GM18508 (cell line): ENCODE measurements around the gene NQO2.
"Not testable (repeated sequence)": the region's sequence is repeated elsewhere in the genome, so short reads cannot be mapped to it uniquely, and the experiment has no call there.

Experiments used
- ATAC-seq: cut with Tn5 transposase; IDR thresholded peaks from one replicate; pipeline ENCODE4 v1.9.1; 2021; ENCODE audit warnings: moderate number of reproducible peaks; ENCODE audit not compliant: insufficient read depth, unreplicated experiment

The NQO2 gene

DNA sequence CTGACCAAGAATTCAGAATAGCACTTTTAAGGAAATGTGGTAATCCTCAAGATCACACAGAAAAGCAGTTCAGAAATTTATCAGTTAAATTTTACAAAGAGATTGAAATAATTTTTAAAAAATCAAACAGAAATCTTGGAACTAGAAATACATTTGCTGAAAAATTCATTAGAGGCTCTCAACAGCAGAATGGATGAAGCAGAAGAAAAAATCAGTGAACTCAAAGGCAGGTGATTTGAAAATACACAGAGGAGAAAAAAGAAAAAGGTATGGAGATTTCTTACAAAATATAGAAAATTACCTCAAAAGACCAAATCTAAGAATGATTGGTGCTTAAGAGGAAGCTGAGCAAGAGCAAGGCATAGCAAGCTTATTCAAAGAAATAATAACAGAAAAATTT, 11.5 kb downstream of the NQO2 start:
- no peak for ATAC-seq

DNA sequence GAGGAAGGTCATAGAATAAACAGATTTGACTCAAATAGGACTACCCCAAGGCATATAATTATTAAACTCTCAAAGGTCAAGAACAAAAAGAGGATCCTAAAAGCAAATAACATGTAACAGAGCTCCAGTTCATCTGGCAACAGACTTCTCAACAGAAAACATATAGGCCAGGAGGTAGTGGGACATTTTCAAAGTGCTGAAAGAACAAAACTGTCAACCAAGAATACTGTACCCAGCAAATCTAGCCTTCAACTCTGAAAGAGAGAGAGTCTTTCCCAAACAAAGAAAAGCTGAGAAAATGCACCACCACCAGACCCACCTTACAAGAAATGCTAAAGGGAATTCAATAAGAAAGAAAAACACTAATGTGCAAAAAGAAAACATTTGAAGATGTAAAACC, 11.9 kb downstream of the NQO2 start:
- ATAC-seq = no peak

GRCh38 chr6:3013486-3013885, 13.8 kb downstream of the NQO2 start:
- ATAC-seq = no peak

DNA sequence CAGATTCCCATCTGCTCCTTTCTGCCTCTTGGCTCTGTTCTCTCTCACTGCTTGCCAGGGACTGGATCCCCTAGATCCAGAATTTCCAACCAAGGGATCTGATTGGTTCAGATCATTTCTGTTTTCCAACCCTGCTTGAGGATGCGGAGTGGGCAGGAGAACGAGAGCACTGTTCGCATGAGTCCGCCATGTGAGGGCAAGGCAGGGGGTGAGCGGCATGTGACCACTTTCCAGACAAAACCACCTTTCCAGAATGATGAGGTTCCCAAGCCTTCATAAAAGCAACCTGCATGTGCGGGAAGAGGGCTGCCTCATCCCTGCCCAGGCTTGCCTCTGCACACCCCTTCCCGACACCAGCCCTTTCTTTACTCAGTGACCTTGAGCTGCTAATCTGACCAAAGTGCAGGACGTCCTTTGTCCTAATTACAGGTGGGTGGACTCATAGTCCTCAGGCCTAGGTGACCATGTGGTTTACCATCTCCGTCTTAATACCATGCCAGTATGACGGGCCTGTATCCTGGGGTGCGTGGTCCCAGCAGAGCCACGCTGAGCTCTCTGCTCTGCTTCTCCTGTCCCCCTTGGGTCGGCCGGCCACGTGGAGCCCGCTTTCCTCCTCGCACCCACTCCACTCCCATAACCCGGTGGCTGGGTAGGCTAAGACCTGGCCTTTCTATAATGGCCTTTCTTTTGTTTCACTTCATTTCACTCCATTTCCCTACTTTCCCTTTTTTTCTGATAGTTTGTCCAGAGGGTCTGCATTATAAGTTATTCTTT, 14.4 kb downstream of the NQO2 start:
- ATAC-seq = no peak

DNA sequence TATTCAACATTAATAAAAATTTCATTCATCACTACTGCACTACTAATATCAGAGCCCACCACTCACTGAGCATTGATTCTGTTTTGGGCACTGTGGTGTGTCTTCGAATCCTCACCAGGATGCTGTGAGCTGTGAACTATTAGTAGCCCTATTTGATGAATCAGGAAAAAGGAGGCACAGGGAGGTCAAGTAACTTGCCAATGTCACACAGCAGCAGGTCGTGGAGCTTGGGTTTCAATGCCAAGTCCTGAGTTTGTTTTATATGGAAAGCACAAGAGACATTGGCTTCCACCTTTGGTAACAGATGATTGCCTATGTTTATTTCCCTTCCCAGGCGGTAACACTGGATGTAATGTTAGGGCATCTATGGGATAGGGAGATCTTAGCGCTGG, 15.0 kb downstream of the NQO2 start:
- ATAC-seq = no peak

GRCh38 chr6:3015144-3015543, 15.4 kb downstream of the NQO2 start:
- ATAC-seq = no peak

DNA sequence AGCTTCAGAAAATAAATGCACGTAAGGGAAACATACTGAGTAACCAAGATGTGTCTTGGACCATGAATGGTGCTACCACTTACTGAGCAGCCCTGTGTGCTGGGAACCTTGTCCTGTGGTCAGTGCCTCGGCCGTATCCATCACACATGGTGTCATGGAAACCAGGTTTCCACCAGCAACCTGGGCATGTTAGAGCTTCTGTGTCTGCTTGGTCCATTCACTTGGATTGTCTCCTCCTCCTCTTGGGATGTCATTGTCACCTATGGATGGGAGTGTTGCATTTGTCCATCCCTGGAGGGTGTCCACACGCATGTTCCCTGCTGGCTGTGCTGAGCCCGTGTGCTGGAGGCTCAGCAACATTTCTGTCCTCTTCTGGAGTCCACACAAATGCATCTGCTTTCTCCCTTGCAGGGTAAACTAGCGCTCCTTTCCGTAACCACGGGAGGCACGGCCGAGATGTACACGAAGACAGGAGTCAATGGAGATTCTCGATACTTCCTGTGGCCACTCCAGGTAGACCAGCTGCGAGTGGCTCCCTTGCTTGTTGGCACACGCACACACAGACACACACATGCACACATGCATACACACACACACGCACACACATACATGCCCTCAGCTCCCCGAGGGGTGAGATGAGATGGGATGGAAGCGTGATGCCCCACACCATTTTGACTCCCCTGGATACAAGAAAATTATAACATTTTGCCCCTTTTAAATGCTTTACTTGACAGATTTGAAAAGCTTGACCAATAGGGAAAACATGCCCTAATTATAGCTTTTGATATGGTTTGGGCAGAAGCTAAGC, 17.0 kb downstream of the NQO2 start:
- no peak for ATAC-seq

DNA sequence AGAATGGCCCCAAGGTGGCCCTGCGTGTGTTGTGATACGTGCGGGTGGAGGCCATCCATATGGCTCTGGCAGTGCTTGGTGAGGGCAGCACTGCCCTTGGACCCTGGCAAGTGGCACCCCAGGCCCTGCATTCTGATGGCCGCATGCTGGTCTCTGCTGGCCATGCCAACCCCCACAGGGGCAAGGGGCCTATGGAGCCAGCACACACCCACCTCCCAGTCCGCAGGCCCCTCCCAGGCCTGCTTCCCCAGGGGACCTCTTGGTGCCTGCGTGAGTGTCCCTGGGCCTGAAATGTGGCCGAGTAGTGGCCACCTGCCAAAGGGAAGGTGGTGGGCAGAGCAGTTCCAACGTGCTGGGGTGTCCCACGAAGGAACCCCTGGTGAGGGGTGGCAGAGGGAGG, 17.6 kb downstream of the NQO2 start:
- no peak for ATAC-seq

DNA sequence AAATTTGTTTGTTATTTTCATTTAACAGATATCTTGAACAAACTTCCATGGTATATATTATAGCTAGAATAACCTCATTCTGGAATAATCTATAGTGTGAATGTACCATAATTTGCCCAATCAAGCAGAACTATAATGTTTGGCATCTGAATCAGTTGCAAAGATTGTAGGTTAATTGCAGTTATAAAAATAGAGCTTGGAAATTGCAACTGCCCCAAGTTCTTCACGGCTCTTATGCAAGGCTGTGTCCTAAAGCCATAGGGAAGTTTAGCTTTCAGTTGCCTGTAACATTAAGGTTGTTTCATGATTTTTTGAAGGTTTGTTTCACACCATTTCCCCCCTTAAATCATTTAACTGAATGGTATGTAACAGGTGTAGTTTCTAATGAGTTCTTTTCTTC, 19.4 kb downstream of the NQO2 start:
- ATAC-seq = no peak

DNA sequence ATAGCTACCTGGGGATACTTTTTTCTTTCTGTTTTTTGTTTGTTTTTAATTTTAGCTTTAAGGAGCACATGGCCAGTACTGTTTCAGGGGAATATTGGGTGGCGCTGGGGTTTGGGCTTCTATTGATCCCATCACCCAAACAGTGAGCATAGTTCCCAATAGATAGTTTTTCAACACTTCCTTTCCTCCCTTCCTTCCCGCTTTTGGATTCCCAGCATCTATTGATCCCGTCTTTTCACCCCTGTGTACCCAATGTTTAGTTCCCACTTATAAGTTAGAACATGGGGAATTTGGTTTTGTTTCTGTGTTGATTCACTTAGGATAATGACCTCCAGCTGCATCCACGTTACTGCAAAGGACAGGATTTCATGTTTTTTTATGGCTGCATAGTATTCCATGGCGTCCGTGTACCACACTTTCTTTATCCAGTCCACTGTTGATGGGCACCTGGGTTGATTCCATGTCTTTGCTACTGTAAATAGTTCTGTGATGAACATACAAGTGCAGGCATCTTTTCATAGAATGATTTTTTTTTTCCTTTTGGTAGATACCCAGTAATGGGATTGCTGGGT, 20.1 kb downstream of the NQO2 start:
- no peak for ATAC-seq

- ATAC-seq = not testable (repeated sequence)
Observed at GRCh38 chr6:3020976-3021598, 21.4 kb downstream of the NQO2 start.

DNA sequence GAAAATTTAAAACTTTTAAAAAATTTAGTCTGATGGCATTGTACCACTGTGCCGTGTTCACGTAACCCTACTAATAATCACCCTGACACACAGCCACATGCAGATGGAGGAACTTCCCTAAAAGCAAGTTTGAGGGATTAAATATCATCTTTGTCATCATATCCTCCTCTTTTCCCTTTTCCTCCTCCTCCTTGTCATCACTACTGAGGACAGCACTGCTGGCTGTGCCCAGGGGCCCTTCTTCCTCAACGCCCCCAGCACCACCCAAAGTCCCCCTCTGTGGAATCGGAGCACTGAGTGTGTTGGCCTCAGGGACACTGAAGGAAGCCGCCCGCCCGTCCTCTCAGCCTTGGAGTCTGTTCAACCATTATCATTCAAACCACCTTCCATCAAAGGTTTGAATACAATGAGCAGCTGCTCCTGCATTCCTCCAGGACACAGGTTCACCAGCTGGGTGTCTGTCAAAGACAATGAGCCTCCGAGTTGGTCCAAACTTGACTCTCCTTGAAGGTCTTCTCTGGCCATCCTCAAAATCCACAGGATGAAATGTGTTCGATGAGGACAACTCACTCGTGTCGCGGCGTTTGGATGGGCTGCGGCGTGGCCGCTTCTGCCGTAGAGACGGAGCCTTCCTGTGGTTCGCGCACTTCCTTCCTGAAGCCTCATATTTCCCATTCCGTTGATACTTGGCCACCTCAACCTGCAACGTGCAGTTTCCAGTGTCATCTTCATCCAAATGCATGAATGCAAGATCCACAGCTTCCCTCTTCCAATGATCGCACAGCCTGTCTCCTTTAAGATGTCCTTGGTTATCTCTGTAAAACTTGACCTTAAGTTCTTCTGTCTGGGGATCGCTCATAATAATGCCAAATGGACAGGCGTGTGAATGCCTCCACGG, 23.3 kb downstream of the NQO2 start:
- ATAC-seq = no peak

DNA sequence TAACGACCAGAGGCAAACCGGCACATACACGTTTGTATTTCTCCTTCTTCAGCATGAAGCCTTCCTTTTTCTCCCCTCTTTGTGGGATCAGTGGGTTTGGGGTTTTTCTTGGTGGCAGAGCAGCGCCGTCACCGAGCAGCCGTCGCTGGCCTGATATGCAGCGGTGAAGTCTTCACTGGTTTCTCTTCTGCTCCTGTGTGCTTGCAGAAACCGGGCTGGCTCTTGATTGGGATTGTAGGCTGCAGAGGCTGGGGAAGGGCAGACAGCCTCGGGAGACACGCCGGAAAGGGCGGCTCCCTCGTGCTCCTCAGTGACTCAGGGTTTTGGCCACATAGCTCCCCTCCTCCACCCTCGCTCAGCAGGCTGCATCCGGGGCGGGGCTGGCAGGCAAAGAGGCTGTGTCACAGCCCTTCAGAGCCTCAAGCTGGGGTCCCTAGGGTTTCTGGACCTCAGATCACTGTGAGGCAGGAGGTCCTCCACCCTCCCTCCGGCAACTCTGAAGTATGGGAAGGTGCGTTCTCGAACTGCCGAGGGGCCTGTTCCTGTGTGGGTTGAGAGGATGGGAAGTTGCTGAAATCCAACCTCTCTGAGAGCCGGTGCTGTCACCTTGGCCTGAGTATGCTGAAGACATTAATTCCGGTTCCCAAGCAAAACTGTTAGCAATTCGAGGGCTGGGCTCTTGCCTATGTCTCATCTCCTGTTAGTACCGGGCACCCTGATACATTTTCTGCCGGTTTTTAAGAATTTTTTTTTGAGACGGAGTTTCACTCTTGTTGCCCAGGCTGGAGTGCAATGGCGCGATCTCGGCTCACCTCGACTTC, 24.2 kb downstream of the NQO2 start:
- peak; percentile 58 for ATAC-seq

DNA sequence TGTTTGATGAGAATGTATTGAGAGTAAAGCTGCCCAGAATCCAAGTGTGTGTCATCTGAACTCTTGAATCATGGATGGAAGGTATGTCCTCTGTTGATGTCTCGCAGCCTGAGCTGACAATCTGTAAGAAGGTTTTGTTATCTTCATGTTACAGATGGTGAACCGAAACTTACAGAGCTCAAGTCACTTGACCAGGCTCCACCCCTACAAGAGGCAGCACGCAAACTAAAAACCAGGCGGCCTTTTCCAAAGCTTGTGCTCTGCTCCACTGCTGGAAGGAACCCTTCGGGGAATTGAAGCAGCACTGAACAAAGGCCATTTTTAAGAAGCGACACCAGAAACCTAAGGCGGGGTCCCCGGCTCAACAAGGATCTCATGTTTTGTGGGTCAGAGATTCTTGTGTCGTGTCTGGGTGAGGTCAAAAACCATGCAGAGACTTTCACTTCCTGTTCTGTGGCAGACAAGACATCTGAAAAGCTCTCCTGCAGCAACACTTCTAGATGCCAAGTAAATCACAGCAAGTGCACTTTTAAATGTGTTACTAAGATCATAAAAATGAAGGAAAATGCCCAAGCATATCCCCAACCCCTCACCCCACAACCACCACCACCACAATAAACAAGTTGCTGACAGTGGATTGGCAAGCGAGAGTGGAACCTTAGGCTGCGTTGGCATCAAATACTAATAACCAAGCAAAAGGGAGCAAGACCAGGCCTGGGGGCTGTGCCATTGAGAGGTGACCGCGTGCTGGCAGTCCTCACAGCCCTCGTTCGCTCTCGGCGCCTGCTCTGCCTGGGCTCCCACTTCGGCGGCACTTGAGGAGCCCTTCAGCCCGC, 27.3 kb downstream of the NQO2 start:
- peak; percentile 45 for ATAC-seq

DNA sequence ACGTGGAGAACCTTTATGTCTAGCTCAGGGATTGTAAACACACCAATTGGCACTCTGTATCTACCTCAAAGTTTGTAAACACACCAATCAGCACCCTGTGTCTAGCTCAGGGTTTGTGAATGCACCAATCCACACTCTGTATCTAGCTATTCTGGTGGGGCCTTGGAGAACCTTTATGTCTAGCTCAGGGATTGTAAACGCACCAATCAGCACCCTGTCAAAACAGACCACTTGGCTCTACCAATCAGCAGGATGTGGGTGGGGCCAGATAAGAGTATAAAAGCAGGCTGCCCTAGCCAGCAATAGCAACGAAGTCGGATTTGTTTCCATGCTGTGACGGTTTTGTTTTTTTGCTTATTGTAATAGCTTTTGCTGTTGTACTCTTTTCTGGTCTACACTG, 28.5 kb downstream of the NQO2 start:
- not testable (repeated sequence) for ATAC-seq

DNA sequence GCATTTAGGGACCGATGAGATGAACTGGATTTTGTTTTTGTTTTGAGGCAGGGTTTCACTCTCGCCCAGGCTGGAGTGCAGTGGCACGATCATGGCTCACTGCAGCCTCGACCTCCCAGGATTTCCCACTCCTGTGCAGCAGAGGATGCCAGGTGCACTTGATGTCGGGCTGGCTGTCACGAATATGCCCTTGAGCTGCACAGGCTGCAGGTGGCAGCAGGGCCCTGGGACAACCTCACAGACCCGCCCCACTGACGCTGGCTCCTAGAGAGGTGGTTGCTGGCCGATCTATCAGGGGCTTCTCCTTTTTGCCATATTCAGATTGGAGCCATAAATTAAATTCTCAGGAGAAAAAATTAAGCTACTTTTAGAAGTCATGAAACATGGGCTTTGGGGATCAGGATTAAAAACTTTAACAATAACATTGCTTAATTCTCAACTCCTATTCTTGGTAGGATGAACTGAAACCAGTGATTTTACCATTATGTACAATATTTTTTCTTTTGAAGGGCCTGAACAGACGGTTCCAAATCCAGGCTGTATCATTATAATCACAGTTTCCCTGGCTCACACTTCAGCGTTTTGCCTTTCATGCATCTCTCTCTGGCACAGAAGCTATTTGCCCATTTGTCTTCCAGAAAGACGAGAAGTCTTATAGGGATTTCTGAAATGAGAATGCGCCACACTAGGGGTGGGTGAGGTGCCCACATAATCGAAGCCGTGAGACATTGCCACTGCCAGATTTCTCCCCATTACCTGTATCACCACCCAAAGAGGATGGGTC, 32.4 kb downstream of the NQO2 start:
- ATAC-seq = no peak

DNA sequence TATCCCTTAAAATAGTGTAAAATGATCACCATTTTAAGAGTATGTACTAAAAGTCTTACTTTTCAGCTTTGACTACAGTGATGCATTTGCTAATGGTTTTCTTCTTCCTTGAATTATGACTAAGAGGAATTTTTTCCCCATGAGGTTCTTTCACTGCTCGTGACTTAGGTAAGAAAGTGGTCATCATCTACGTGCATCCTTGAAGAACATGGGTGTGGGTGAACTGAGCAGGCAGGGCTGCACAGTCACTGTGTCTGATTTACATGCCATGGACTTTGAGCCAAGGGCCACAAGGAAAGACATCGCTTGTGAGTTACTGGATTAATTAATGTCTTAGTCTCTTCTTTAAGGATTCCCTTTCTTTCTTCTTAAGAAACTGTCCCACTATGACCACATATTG, 33.3 kb downstream of the NQO2 start:
- ATAC-seq = no peak

DNA sequence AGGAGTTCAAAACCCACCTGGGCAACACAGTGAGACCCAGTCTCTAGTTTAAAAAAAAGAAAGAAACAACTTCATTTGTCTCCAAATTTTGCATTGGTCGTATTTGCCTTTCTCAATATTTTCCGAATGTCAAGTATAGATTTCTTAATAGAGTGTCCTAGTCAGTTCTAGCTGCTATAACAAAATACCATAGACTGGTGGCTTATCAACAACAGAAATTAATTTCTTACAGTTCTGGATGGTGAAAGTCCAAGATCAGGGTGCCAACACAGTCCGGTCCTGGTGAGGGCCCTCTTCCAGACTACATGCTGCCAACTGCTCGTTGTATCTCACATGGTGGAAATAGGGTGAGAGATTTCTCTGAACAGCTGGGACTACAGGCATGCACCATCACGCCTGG, 34.0 kb downstream of the NQO2 start:
- no peak for ATAC-seq
